Measurements from ENCODE around the gene ITGB2.

ITGB2 gene

DNA sequence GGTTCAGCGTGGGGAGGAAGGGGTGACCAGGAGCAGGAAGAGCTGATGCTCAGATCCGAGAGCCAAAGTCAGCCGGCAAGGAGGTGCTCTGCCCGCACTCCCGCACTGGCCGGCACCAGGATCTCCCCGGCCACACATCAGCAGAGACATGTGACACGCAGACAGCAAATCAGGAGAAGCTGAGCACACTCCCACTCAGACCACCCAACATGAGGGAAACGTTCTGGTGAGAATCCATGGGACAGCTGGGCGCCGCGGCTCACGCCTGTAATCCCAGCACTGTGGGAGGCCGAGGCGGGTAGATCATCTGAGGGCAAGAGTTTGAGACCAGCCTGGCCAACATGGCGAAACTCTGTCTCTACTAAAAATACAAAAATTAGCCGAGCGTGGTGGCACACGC is 28.6 kb downstream of the ITGB2 start:
- no peak for DNase-seq (ENCODE audit: low read depth, low spot score)
- TF ChIP-seq, protein P1, sequence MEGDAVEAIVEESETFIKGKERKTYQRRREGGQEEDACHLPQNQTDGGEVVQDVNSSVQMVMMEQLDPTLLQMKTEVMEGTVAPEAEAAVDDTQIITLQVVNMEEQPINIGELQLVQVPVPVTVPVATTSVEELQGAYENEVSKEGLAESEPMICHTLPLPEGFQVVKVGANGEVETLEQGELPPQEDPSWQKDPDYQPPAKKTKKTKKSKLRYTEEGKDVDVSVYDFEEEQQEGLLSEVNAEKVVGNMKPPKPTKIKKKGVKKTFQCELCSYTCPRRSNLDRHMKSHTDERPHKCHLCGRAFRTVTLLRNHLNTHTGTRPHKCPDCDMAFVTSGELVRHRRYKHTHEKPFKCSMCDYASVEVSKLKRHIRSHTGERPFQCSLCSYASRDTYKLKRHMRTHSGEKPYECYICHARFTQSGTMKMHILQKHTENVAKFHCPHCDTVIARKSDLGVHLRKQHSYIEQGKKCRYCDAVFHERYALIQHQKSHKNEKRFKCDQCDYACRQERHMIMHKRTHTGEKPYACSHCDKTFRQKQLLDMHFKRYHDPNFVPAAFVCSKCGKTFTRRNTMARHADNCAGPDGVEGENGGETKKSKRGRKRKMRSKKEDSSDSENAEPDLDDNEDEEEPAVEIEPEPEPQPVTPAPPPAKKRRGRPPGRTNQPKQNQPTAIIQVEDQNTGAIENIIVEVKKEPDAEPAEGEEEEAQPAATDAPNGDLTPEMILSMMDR (IDR thresholded peaks at IDR 0.05; ENCODE audit: low read depth, low read length) = no peak
- in situ Hi-C loops (cut with HindIII; ENCODE audit: low sequenced_read_pairs) = no loop called here
- H3K4me3 ChIP-seq (ENCODE audit: low read depth, low read length) = no peak overlapping the region

DNA sequence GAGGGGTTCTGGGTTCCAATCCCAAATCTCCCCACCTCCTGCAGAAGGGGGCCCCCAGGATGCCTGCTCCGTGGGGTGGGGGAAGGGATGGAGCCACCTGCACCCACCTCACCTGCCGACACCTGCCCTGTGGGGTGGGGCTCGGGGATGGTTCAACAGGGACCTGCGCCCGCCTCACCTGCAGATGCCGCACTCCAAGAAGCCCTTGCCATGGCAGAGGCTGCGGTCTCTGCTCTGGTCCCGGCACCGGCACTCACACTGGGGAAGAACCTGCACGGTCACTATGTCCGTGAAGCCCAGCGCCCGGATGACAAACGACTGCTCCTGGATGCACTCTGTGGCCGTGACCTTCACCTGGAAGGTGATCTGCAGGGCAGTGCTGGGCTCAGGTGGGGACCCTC is 29.1 kb downstream of the ITGB2 start:
- in situ Hi-C loops (cut with HindIII; ENCODE audit: low sequenced_read_pairs) = no loop called here
- H3K4me3 ChIP-seq (ENCODE audit: low read depth, low read length) = no peak overlapping the region
- no peak for DNase-seq (ENCODE audit: low read depth, low spot score)
- TF ChIP-seq, protein P1 (IDR thresholded peaks at IDR 0.05; ENCODE audit: low read depth, low read length) = no peak

DNA sequence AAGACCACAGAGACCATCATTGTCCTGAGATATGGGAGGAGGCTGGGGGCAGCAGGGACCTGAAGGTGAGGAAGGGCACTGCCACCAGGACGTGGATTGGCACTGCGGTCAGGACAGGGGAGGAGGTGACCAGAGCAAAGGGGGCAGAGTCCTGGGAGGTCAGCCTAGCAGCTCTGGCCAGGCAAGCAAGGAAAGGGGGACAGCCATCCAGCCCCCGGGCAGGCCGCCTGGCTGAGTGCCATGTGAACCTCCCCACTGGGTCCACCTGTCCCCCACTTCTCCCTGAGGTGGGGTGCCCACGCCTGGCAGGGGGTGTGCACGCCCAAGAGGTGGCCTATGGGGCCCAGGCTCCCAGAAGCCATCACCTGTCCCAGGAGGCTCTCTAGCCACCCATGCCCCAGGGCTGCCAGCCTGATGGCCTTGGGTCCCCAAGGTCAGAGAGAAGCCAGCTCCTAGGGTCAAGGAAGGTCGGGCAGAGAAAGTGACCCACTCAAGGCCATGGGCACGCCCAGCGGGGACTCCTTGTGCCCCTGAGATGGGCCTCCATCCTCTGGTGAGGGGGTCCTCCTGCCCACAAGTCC is 29.6 kb downstream of the ITGB2 start:
- TF ChIP-seq, protein P1 (IDR thresholded peaks at IDR 0.05; ENCODE audit: low read depth, low read length) = no peak
- no peak for DNase-seq (ENCODE audit: low read depth, low spot score)
- no peak overlapping the region for H3K4me3 ChIP-seq (ENCODE audit: low read depth, low read length)
- in situ Hi-C loops (cut with HindIII; ENCODE audit: low sequenced_read_pairs) = no loop called here

DNA sequence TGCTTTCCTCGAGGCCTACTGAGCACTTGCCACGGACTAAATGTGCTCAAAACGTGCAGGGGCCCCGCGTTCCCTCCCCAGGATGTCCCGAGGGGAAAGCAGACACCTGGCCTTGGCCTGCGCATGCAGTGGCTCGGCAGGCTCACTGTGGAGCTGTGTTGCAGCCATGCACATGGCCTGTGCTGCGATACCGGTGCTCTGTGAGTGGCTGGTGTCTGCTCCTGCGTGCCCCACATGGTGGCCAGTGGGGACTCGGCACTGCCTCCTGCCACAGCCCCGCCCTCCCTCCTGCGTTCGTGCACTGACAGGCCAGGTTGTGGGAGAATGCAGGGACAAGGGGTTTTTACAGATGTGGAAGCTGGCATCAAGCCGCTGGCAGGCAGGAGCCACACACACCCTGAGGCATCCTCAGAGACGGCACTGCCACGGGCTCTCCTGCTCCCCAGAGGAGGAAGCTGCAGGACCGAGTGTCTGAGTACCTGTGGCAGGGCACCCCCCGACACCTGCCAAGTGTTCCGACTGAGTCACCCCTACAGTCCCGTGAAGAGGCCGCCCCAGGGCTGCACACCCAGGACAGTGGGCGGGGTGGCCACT is 30.3 kb downstream of the ITGB2 start:
- in situ Hi-C loops (cut with HindIII; ENCODE audit: low sequenced_read_pairs) = no loop called here
- H3K4me3 ChIP-seq (ENCODE audit: low read depth, low read length) = no peak overlapping the region
- TF ChIP-seq, protein P1 (IDR thresholded peaks at IDR 0.05; ENCODE audit: low read depth, low read length) = no peak
- no peak for DNase-seq (ENCODE audit: low read depth, low spot score)

DNA sequence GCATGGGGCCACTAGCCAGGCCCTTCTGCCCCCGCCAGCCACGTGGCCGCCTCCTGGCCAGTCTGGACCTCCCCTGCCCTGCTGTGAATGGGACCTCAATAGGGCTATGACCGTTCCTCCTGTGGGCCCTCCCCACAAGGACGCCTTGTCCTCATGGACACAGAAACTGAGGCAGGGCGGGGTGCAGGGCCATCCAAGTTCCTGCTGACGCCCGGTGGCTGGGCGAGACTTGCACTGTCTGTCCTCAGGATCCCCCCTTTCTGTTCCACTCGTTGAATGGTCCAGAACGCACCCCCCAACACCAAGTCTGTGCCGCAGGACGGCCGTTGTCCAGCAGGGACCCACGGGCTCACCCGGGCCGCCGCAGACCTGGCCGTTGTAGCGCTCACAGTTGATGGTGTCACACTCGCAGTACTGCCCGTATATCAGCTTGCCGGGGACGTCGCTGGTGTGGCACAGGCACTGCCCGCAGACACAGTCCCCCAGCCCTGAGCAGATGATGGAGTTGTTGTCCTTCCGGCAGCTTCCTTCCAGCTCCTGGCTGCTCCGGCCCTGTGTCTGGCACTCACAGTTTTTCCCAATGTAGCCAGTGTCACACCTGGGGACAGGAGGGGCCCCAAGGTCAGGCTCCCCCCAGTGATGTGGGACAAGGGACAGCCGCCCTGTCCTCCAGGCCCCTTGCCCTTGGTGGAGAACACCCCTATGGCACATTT is 30.9 kb downstream of the ITGB2 start:
- no peak for DNase-seq (ENCODE audit: low read depth, low spot score)
- no peak overlapping the region for H3K4me3 ChIP-seq (ENCODE audit: low read depth, low read length)
- TF ChIP-seq, protein P1 (IDR thresholded peaks at IDR 0.05; ENCODE audit: low read depth, low read length) = no peak
- in situ Hi-C loops (cut with HindIII; ENCODE audit: low sequenced_read_pairs) = no loop called here

DNA sequence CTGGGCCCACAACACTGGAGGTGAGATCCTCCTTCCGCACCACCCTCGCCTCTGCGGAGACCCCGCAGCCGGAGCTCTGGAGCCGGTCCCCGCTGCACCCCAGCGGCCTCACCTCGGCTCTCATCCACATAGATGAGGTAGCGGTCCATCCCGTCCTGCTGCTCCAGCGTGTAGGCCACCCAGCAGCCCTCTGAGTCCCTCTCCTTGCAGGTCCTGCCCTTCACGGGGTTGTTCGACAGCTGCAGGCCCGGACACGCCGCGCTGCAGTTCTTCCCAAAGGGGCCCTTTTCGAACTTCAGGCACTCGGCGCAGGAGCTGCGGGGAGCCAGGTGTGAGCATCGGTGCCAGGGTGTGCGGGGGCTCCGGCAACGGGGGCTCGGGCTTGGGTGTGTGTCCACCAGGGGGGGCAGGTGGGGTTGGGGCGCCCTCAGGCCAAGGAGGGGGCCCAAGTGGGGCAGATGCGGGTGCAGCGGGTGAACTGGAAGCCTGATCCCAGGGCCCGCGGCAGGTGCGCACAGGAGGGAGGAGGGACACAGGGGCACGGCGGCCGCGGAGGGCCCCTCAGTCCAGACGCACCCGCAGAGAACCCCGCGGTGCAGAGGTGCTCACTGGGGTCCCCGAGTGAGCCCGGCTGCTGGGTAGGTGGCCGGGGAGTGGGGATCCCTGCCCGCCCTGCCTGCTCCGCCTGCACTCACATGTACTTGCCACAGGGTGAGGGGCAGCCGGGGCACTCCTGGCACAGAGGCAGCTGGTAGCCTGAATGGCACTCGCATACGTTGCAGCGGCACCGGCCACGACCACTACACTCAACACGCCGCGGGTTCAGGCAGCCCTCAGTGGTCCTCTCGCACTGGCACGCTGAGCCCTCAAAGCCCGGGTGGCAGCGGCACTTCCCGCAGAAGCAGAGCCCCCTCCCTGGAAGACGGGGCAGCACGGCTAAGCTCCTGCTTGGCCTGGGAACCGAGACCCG is 31.8 kb downstream of the ITGB2 start:
- H3K4me3 ChIP-seq (ENCODE audit: low read depth, low read length) = no peak overlapping the region
- in situ Hi-C loops (cut with HindIII; ENCODE audit: low sequenced_read_pairs) = no loop called here
- TF ChIP-seq, protein P1 (IDR thresholded peaks at IDR 0.05; ENCODE audit: low read depth, low read length) = no peak
- DNase-seq (ENCODE audit: low read depth, low spot score) = no peak
